Thyroid gland (tissue), 4 donors: ENCODE data around the gene KIRREL3.

Experiments used
- POLR2A ChIP-seq, 2 donors: fragments of 450-650 bp; IDR thresholded peaks; one replicate each; pipeline ENCODE4 v1.6.1; 2017; ENCODE audit warnings: antibody characterized with exemption in 2 of 2, mild to moderate bottlenecking in 2 of 2, moderate library complexity in 1 of 2
- TF ChIP-seq, protein P1 (sequence below), 6 experiments: fragments of 200-600 bp in 3 of 6; fragments of 450-650 bp in 3 of 6; sonication (generic) in 3 of 6; IDR thresholded peaks; one replicate each; pipeline ENCODE4 v1.5.1; 2016 to 2019; ENCODE audit warnings: antibody characterized with exemption in 6 of 6, mild to moderate bottlenecking in 2 of 6, inconsistent platforms in 1 of 6, moderate library complexity in 1 of 6

- TF ChIP-seq, protein P1, sequence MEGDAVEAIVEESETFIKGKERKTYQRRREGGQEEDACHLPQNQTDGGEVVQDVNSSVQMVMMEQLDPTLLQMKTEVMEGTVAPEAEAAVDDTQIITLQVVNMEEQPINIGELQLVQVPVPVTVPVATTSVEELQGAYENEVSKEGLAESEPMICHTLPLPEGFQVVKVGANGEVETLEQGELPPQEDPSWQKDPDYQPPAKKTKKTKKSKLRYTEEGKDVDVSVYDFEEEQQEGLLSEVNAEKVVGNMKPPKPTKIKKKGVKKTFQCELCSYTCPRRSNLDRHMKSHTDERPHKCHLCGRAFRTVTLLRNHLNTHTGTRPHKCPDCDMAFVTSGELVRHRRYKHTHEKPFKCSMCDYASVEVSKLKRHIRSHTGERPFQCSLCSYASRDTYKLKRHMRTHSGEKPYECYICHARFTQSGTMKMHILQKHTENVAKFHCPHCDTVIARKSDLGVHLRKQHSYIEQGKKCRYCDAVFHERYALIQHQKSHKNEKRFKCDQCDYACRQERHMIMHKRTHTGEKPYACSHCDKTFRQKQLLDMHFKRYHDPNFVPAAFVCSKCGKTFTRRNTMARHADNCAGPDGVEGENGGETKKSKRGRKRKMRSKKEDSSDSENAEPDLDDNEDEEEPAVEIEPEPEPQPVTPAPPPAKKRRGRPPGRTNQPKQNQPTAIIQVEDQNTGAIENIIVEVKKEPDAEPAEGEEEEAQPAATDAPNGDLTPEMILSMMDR (IDR thresholded peaks at IDR 0.05), result no peak
- no peak for TF ChIP-seq POLR2A (IDR thresholded peaks at IDR 0.05)
Measured at GRCh38 chr11:126713806-126714205, 286.8 kb downstream of the KIRREL3 start.
